B cell (primary cell): ENCODE measurements around the gene CCDC171. TPM values are rescaled to one million over a fixed set of nuclear protein-coding genes. Genes with fewer than 3 reads are reported as not detected.

Experiments used
- ATAC-seq: fragments of 200-7000 bp; cut with Tn5 transposase; one replicate; pipeline ENCODE4 v1.10.0; 2021; ENCODE audit warnings: low read depth, mild to moderate bottlenecking, moderate number of reproducible peaks, moderate library complexity
- CTCF ChIA-PET: fragments of 350-600 bp; sonication (Branson Sonifier 250); formaldehyde crosslinking; loops from one replicate; lab custom pipeline; 2021; ENCODE audit warnings: antibody characterized with exemption, inconsistent platforms; lab: Charles Lee
- POLR2A ChIA-PET: fragments of 350-600 bp; sonication (Branson Sonifier 250); formaldehyde crosslinking; loops from one replicate; lab custom pipeline; 2021; ENCODE audit warnings: antibody characterized with exemption; lab: Charles Lee
- DNase-seq: peaks from one replicate; pipeline ENCODE4 v3.0.0; 2013
- H2AFZ ChIP-seq: 2 replicates; pipeline ENCODE4 v1.6.1; 2012; ENCODE audit warnings: mild to moderate bottlenecking, low read depth, low read length; ENCODE audit not compliant: insufficient read depth, poor library complexity, severe bottlenecking
- H3K27ac ChIP-seq, 2 donors: 1 replicate in 1 of 2; 2 replicates in 1 of 2; pipeline ENCODE4 v1.5.1; 2012 to 2013; ENCODE audit warnings: low read length in 2 of 2, mild to moderate bottlenecking in 2 of 2, moderate library complexity in 1 of 2
- H3K27me3 ChIP-seq, 4 experiments: fragments of 200-600 bp in 1 of 4; sonication (generic) in 1 of 4; replicated peaks in 1 of 4; 1 replicate in 2 of 4; 2 replicates in 2 of 4; pipeline versions ENCODE4 v1.6.1 to v1.7.0; 2013 to 2016; ENCODE audit warnings: low read length in 3 of 4, mild to moderate bottlenecking in 2 of 4, mixed read lengths in 1 of 4, moderate library complexity in 1 of 4; ENCODE audit not compliant: insufficient read depth in 4 of 4, control insufficient read depth in 3 of 4; ENCODE audit errors: control extremely low read depth in 1 of 4
- H3K36me3 ChIP-seq, 2 experiments: replicated peaks in 1 of 2; 1 replicate in 1 of 2; 2 replicates in 1 of 2; pipeline versions ENCODE4 v1.6.1 to v1.7.1; 2013; ENCODE audit warnings: low read length in 1 of 2; ENCODE audit not compliant: insufficient read depth in 2 of 2, control insufficient read depth in 1 of 2; ENCODE audit errors: control extremely low read depth in 1 of 2, extremely low read depth in 1 of 2
- H3K4me1 ChIP-seq, 2 donors: fragments of 200-600 bp in 1 of 2; sonication (generic) in 1 of 2; 1 replicate in 1 of 2; 2 replicates in 1 of 2; pipeline versions ENCODE4 v1.5.1 to v1.6.1; 2013 to 2017; ENCODE audit warnings: low read length in 2 of 2; ENCODE audit not compliant: control insufficient read depth in 2 of 2, insufficient read depth in 2 of 2
- H3K4me2 ChIP-seq: replicated peaks from 2 replicates; pipeline ENCODE3; 2012; ENCODE audit warnings: mild to moderate bottlenecking, low read depth, low read length; ENCODE audit not compliant: poor library complexity, severe bottlenecking
- H3K4me3 ChIP-seq, 5 experiments: fragments of 200-600 bp in 1 of 5; sonication (generic) in 1 of 5; 1 replicate in 3 of 5; 2 replicates in 2 of 5; pipeline versions ENCODE4 v1.5.1 to v1.7.0; 2011 to 2016; ENCODE audit warnings: low read length in 4 of 5, mild to moderate bottlenecking in 4 of 5, low read depth in 2 of 5, control low read depth in 1 of 5, moderate library complexity in 1 of 5; ENCODE audit not compliant: insufficient read depth in 1 of 5; ENCODE audit errors: control extremely low read depth in 1 of 5, extremely low read depth in 1 of 5
- H3K79me2 ChIP-seq: fragments of 200-600 bp; sonication (generic); one replicate; pipeline ENCODE4 v1.6.0; 2016; ENCODE audit warnings: low read length; ENCODE audit not compliant: control insufficient read depth, insufficient read depth
- H3K9ac ChIP-seq: fragments of 200-600 bp; sonication (generic); 2 replicates; pipeline ENCODE4 v1.6.1; 2017; ENCODE audit warnings: mild to moderate bottlenecking, low read length, moderate library complexity
- H3K9me3 ChIP-seq, 3 donors: one replicate each; pipeline versions ENCODE4 v1.6.1 to v1.7.1; 2013; ENCODE audit warnings: low read length in 2 of 3; ENCODE audit not compliant: control insufficient read depth in 2 of 3, insufficient read depth in 1 of 3; ENCODE audit errors: control extremely low read depth in 1 of 3
- H4K20me1 ChIP-seq: 2 replicates; pipeline ENCODE4 v1.6.0; 2012; ENCODE audit warnings: mild to moderate bottlenecking, low read length; ENCODE audit not compliant: insufficient read depth, control insufficient read depth, poor library complexity, severe bottlenecking
- H3K27ac Mint-ChIP-seq: one replicate; pipeline ENCODE4 v1.8.0; 2021; ENCODE audit warnings: mixed read lengths
- H3K27me3 Mint-ChIP-seq: one replicate; pipeline ENCODE4 v1.8.0; 2021; ENCODE audit warnings: mixed read lengths
- H3K4me1 Mint-ChIP-seq: one replicate; pipeline ENCODE4 v1.8.0; 2021; ENCODE audit warnings: mixed read lengths
- H3K4me3 Mint-ChIP-seq: one replicate; pipeline ENCODE4 v1.8.0; 2021; ENCODE audit warnings: mixed read lengths
- H3K9me3 Mint-ChIP-seq: one replicate; pipeline ENCODE4 v1.8.0; 2022; ENCODE audit warnings: mixed read lengths; ENCODE audit not compliant: insufficient read depth
- CTCF ChIP-seq: fragments of 200-600 bp; IDR thresholded peaks from one replicate; pipeline ENCODE4 v1.8.0; 2022; ENCODE audit warnings: antibody characterized with exemption, mild to moderate bottlenecking
- EZH2 ChIP-seq: IDR thresholded peaks from 2 replicates; pipeline ENCODE4 v1.6.1; 2012; ENCODE audit warnings: borderline replicate concordance, low read depth, mild to moderate bottlenecking, moderate library complexity, low read length; ENCODE audit not compliant: insufficient read depth, poor library complexity, severe bottlenecking
- WGBS: methylation state at CpG from one replicate; pipeline ENCODE4 v1.1.5; 2013; ENCODE audit warnings: missing lambda C conversion rate; ENCODE audit not compliant: insufficient coverage; 5-methylcytosine and 5-hydroxymethylcytosine counted together
- intact Hi-C: fragments of 100-400 bp; cut with micrococcal nuclease; formaldehyde crosslinking; loops from one replicate; pipeline ENCODE4 v1.10.0; 2022
- polyA plus RNA-seq: library from polyadenylated mRNA; depleted of rRNA; stranded (reverse); fragments of >200 nt; gene quantifications from 2 replicates; pipeline ENCODE4 v1.2.3, GENCODE V29; 2012
- total RNA-seq, 2 donors: library from RNA; stranded (reverse); fragments of 120-200 nt in 1 of 2; gene quantifications; 1 replicate in 1 of 2; 2 replicates in 1 of 2; pipeline versions ENCODE4 v1.2.3 to v1.2.4, GENCODE V29; 2013 to 2022

The CCDC171 gene
- total and polyA plus RNA-seq, 2 donors (not counting 1 experiment from before 2014, with no cell fraction given), result 0.22 to 6.3 TPM

- H4K20me1 ChIP-seq, result peaks cover 21% of the 10 kb centered on the region
- peaks cover 0 to 12% of the 10 kb centered on the region in 2 experiments for H3K36me3 ChIP-seq
- under 1% methylated on average over 68 of the region's 72 CpGs for WGBS
- H3K4me2 ChIP-seq, result peak within 1 kb of the TSS; percentile 83
- DNase-seq (peak; percentile 95), ATAC-seq (peak; percentile 79)
- Mint-ChIP-seq H3K4me1 (peaks cover 58% of the 10 kb centered on the region), H3K4me3 (peak within 1 kb of the TSS; percentile 95), H3K27ac (peak within 1 kb of the TSS; percentile 100), H3K27me3 (no peaks in the 10 kb centered on the region), H3K9me3 (no peaks in the 10 kb centered on the region)
- intact Hi-C loops, result loop anchor here (1.0 to 2.0 kb wide), 4 partner anchors 41 to 204 kb away; partner anchors contain the start of genes SNAPC3 and TTC39B
- peak within 1 kb of the TSS; percentile 98 for H2AFZ ChIP-seq
- peak within 1 kb of the TSS; percentile 84 for H3K9ac ChIP-seq
- no peaks in the 10 kb centered on the region for H3K27me3 ChIP-seq
- CTCF ChIA-PET, result interaction anchor here (0.6 to 3.0 kb wide), 4 partner anchors 15 to 95 kb away, joined by 3 to 13 read pairs (median 4); partner anchors contain the start of gene CCDC171
- H3K4me3 ChIP-seq, result peak within 1 kb of the TSS; percentile 60 to 96 (median 94)
- H3K79me2 ChIP-seq, result peaks cover 29% of the 10 kb centered on the region
- POLR2A ChIA-PET, result interaction anchor here (0.9 to 1.9 kb wide), 4 partner anchors 15 to 818 kb away, joined by 3 to 17 read pairs (median 4); partner anchors contain the start of genes CCDC171 and ZDHHC21
- H3K27ac ChIP-seq, result peak within 1 kb of the TSS; percentile 97 to 98
- no peaks in the 10 kb centered on the region for H3K9me3 ChIP-seq
- H3K4me1 ChIP-seq, result peaks cover 30 to 40% of the 10 kb centered on the region in 2 donors
- TF ChIP-seq EZH2 (no peak), CTCF (no peak)
Observed at GRCh38 chr9:15510789-15511575, 41.9 kb upstream of the CCDC171 start, which contains the start of gene PSIP1. PSIP1 (minus strand) TSS chr9:15510970; CDS start chr9:15510188, 782 bp downstream.
